Omental fat pad (tissue), 4 donors: ENCODE results near the gene TULP3. TPM values are rescaled to one million over a fixed set of nuclear protein-coding genes. Genes with fewer than 3 reads are reported as not detected.

ENCODE experiments used
- ATAC-seq: fragments of 150-250 bp; one replicate; pipeline ENCODE4 v1.9.1; 2016; ENCODE audit warnings: mild to moderate bottlenecking, moderate library complexity; ENCODE audit not compliant: low FRiP score
- DNase-seq: peaks from one replicate; pipeline ENCODE4 v3.0.0-alpha.2; 2019; ENCODE audit warnings: low spot score
- total RNA-seq, 4 donors: library from RNA; depleted of rRNA; stranded (reverse); fragments of >200 nt; gene quantifications; one replicate each; pipeline ENCODE4 v1.1.0, GENCODE V29; 2016
- TF ChIP-seq, protein P1 (sequence below), 3 donors: fragments of 450-650 bp; IDR thresholded peaks; one replicate each; pipeline ENCODE4 v1.5.1; 2016 to 2017; ENCODE audit warnings: antibody characterized with exemption in 3 of 3, mild to moderate bottlenecking in 3 of 3, moderate library complexity in 2 of 3

TULP3 gene
- total RNA-seq, 4 donors from 2014 or later = 7.8 to 25.4 (median 21.1) TPM

DNA sequence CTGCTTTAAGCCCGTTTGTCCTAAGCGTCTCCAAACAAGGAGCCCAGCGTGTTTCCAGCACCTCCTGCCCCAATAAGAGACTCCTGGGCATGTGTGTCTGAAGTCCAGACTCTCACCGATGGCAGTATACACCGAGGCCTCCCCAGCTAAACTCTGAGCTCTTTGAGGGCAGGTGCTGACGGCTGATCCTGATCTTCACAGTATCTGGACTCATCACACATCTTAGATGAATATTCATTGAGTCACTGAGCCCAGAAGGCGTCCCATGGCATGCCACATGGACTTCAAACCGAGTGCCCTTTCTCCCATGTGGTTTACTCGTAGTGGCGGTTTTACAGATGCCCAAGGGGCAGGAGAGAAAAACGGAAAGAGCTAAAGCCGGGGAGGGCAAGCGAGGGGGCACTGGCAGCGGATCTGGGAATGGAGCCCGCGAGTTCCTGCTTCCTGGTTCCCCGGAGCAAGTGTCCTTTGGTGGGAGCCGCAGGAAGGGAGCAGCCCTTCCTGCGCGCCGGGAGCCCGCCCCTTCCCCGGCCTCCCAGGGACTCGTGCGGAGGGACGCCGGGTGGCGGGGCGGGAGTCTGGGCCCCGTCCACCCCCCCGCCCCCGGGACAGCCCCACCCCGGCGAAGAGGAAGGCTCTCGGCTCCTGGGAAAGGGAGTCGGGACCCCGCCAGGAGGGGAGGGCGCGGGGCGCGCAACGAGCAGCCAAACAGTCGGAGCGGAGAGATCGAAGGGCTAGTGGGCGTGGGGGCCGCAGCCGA, 67.9 kb downstream of the TULP3 start:
- TF ChIP-seq, protein P1, sequence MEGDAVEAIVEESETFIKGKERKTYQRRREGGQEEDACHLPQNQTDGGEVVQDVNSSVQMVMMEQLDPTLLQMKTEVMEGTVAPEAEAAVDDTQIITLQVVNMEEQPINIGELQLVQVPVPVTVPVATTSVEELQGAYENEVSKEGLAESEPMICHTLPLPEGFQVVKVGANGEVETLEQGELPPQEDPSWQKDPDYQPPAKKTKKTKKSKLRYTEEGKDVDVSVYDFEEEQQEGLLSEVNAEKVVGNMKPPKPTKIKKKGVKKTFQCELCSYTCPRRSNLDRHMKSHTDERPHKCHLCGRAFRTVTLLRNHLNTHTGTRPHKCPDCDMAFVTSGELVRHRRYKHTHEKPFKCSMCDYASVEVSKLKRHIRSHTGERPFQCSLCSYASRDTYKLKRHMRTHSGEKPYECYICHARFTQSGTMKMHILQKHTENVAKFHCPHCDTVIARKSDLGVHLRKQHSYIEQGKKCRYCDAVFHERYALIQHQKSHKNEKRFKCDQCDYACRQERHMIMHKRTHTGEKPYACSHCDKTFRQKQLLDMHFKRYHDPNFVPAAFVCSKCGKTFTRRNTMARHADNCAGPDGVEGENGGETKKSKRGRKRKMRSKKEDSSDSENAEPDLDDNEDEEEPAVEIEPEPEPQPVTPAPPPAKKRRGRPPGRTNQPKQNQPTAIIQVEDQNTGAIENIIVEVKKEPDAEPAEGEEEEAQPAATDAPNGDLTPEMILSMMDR (IDR thresholded peaks at IDR 0.05) = no peak
- DNase-seq = no peak

DNA sequence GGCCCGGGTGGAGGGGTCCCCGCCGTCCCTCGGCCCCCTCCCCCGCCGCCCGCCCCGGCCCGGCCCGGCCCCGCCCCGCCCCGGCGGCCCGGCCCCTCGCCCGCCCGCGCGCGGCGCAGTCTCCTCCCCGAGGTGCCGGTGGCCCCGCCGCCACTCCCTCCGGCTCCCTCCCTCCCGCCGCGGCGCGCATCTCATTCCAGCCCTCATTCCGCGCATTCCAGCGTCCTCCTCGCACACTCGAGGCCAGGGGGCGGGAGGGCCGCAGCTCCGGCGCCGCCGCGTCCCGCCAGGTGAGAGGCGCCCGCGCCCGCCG, 68.5 kb downstream of the TULP3 start, which contains the start of gene TEAD4:
Gene TEAD4, plus strand, starts transcription at position 206 of the 313 bp plus-strand sequence.
- TF ChIP-seq, protein P1 (IDR thresholded peaks at IDR 0.05) = no peak
- ATAC-seq (peak; percentile 84), DNase-seq (no peak)

More for the DNA sequence above, 67.9 kb downstream of the TULP3 start:
- peak; percentile 48 for ATAC-seq

DNA sequence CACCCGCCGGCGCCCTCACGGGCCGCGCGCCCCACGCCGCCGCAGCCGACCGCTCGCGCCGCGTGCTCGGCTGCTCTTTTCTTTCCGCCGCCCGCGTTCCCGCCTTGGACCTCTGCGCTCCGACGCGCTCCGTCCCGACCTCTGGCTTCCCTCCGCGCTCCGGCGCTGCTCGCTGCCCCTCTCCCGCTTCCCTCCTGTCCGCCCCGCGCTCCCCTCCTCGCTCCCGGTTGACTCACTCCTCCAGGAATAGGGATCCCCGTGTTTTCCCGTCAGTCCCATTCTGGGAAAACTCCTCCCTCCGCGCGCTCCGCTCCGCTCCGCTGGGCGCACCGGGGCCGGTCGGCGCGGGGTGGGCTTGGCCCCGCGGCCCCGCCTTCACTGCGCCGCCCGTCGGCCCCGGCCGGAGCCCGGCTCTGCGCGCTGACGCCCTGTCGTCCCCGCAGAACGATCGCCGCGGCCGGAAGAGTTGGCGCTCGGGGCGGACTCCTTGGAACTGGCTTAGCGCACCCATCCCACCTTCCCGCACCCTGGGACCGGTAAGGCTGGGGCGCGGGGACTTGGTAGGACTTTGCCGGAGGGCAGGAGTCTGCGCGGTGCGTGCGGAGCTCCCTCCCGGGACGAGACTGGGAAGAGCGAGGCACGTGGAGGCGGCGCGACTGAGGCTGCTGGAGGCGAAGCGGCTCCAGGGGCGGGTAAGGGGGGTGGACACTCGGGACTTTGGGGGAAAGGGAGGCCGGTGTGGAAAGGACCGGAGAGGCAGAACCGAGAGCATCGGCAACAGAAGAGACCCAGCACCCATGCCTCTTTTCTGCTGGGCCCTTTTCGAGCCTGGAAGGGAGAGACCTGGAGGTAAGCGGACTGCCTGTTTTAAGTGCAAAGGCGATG, 69.1 kb downstream of the TULP3 start:
- peak; percentile 82 for ATAC-seq
- TF ChIP-seq, protein P1 (IDR thresholded peaks at IDR 0.05) = no peak
- DNase-seq = no peak

DNA sequence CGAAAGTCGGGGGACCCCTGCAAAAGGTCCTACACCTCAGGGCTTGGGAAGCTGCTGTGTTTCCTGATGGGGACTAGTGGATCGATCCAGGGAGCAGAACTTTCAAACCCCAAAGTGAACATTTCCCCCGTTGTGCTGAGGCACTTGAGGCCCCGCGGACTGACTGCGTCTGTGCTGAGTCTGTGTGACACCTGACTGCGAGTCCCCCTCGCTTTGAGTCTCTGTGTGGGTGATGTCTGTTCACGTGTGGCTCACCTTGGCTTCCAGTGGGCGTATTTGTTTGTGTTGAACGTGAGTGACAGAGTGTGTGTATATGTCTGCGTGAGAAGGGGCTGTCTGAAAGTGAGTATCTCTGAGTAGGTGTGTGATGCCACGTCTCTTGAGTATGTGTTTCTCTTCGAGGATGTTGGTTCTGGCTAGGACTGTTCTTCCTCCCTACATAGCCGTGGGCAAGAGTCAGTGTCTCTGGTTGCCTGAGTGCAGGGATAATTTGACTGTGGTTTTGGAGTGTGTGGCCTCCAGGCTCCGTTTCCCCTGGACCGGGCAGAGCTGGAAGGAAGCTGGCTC, 69.8 kb downstream of the TULP3 start:
- ATAC-seq = peak; percentile 16
- TF ChIP-seq, protein P1 (IDR thresholded peaks at IDR 0.05) = no peak
- DNase-seq = no peak

DNA sequence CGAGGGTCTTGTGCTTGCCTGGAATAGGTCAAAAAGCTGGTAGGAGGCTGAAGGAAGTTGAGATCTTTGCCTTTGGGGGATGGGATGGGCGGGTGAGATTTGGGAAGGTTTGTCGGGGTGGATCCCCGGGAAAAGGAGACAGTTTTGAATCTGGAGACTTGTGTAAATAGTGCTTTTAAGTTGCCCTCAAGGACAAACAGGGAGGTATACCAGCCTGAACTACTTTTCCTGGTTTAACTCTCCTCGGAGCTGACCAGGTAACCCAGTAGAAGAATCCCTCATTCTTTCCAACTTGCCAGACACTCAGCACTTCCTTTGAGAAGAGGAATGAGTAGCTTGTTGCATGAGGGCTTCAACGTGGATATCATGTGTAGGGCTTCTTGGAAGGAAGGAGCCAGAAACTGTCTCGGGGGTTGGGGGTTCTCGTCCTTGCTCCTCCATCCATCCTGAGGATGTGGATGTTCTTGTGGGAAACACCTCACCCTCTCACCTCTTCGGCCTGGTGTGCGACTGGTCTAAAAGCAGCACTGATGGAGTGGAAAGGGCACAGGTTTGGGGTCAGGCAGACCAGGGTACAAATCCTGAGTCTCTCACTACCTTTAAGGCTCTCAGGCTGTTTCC, 70.4 kb downstream of the TULP3 start:
- ATAC-seq = no peak
- no peak for DNase-seq
- TF ChIP-seq, protein P1 (IDR thresholded peaks at IDR 0.05) = no peak

DNA sequence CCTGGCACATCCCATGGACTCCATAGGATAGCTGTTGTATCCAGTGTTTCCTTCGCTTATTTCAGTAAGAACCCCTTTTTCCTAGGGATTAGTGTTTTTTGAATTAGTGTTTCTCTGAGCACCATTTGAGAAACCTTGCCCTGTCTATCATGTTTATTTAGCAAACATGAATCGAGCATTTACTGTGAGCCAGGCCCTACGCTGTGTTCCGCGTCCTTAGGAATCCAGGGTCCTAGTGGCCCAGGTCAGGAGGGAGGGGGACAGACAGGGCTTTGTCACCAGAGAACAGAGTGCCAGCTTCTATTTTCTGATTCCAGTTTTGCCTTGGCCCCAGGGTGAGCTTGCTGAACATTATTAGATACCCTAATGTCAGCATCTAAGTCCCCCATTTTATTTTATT, 71.0 kb downstream of the TULP3 start:
- TF ChIP-seq, protein P1 (IDR thresholded peaks at IDR 0.05) = no peak
- no peak for DNase-seq
- no peak for ATAC-seq
